ENCODE results near the gene OSTN. TPM values are rescaled to one million over a fixed set of nuclear protein-coding genes. Genes with fewer than 3 reads are reported as not detected.

The OSTN gene
- polyA plus RNA-seq, 1 donor from 2014 or later = 0.17 TPM

DNA sequence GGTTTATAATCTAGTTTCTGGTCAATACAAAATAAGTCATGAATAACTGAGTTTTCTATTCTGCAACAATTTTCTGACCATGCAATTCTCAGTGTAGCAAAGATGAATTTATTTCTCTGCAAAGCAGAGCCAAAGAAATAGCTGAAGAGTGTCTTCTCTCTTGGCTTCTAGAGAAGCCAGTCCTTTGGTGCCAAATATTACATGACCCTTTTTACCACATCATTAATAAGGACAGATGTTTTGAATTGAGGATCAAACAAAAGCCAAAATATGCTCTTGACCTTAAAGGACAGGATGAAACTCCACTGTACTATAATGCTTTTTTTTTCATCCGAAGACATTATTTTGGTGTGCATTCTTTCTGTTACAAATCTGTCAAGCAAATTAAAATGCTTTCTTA lies 40.2 kb upstream of the OSTN start:
- Histone ChIP-seq H3K27me3 (ENCODE audit: insufficient read depth, low read depth, low read length) (no peaks in the 10 kb centered on the region), H3K9ac (ENCODE audit: low read length) (no peak overlapping the region), H4K20me1 (ENCODE audit: insufficient read depth) (no peaks in the 10 kb centered on the region), H3K9me2 (ENCODE audit: insufficient read depth, low read length) (no peaks in the 10 kb centered on the region), H2AFZ (ENCODE audit: low read depth, low read length) (no peak overlapping the region), H3K27ac (ENCODE audit: low read length) (no peak overlapping the region), H3K9me3 (ENCODE audit: low read length) (no peaks in the 10 kb centered on the region), H3K4me3 (ENCODE audit: low read length) (no peak overlapping the region), H3K4me2 (ENCODE audit: low read length) (no peak overlapping the region), H3K79me2 (replicated peaks; ENCODE audit: insufficient read depth, low read length) (no peaks in the 10 kb centered on the region), H3F3A (ENCODE audit: insufficient read depth, low read length, poor library complexity, severe bottlenecking) (no peaks in the 10 kb centered on the region), H3K36me3 (ENCODE audit: insufficient read depth, low read length) (no peaks in the 10 kb centered on the region)
- no peak for TF ChIP-seq SMC3 (conservative IDR thresholded peaks at IDR 0.05; ENCODE audit: poor library complexity)

DNA sequence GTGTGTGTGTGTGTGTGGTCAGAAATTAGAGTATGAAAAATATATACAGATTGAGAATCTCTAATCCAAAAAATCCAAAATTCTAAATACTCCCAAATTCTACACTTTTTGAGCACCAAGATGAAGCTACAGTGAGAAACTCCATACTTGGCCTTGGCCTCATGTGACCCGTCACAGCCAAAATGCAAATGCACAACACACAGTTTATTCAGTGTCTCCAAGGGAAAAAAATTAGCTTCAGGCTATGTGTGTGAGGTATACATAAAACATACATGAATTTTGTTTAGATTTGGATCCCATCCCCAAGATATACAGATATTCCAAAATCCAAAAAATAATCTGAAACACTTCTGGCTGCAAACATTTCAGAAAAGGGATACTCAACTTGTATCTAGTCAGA lies 33.2 kb upstream of the OSTN start:
- no peak overlapping the region for H3K4me3 ChIP-seq (ENCODE audit: low read length)
- H3K9ac ChIP-seq (ENCODE audit: low read length) = no peak overlapping the region
- no peak overlapping the region for H3K4me2 ChIP-seq (ENCODE audit: low read length)
- H3F3A ChIP-seq (ENCODE audit: insufficient read depth, low read length, poor library complexity, severe bottlenecking) = no peaks in the 10 kb centered on the region
- no peaks in the 10 kb centered on the region for H3K9me3 ChIP-seq (ENCODE audit: low read length)
- H3K36me3 ChIP-seq (ENCODE audit: insufficient read depth, low read length) = no peaks in the 10 kb centered on the region
- no peaks in the 10 kb centered on the region for H3K9me2 ChIP-seq (ENCODE audit: insufficient read depth, low read length)
- H2AFZ ChIP-seq (ENCODE audit: low read depth, low read length) = no peak overlapping the region
- no peak for TF ChIP-seq SMC3 (conservative IDR thresholded peaks at IDR 0.05; ENCODE audit: poor library complexity)
- H4K20me1 ChIP-seq (ENCODE audit: insufficient read depth) = no peaks in the 10 kb centered on the region
- no peaks in the 10 kb centered on the region for H3K79me2 ChIP-seq (replicated peaks; ENCODE audit: insufficient read depth, low read length)
- no peak overlapping the region for H3K27ac ChIP-seq (ENCODE audit: low read length)
- no peaks in the 10 kb centered on the region for H3K27me3 ChIP-seq (ENCODE audit: insufficient read depth, low read depth, low read length)

DNA sequence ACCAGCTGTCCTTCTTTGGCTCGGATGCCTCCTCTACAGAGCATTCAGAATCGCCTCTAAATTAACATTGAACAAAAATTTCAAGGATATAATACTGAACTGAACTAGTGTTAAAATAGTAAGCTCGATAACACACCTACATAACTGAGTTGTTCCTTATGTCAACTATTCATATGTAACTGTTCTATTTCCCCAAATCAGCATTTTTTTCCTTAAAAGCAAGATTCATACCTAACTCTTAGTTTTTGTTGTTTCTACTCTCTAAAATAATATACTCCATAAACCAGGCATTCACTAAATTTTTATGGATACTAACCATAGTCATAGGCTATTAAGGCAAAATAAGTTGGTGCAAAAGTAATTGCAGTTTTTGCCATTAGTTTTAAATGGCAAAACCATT lies 32.7 kb upstream of the OSTN start:
- H2AFZ ChIP-seq (ENCODE audit: low read depth, low read length) = no peak overlapping the region
- no peaks in the 10 kb centered on the region for H3K27me3 ChIP-seq (ENCODE audit: insufficient read depth, low read depth, low read length)
- no peaks in the 10 kb centered on the region for H3F3A ChIP-seq (ENCODE audit: insufficient read depth, low read length, poor library complexity, severe bottlenecking)
- H4K20me1 ChIP-seq (ENCODE audit: insufficient read depth) = no peaks in the 10 kb centered on the region
- H3K36me3 ChIP-seq (ENCODE audit: insufficient read depth, low read length) = no peaks in the 10 kb centered on the region
- no peaks in the 10 kb centered on the region for H3K79me2 ChIP-seq (replicated peaks; ENCODE audit: insufficient read depth, low read length)
- no peak overlapping the region for H3K4me3 ChIP-seq (ENCODE audit: low read length)
- H3K9me3 ChIP-seq (ENCODE audit: low read length) = no peaks in the 10 kb centered on the region
- no peak overlapping the region for H3K27ac ChIP-seq (ENCODE audit: low read length)
- H3K4me2 ChIP-seq (ENCODE audit: low read length) = no peak overlapping the region
- H3K9ac ChIP-seq (ENCODE audit: low read length) = no peak overlapping the region
- no peaks in the 10 kb centered on the region for H3K9me2 ChIP-seq (ENCODE audit: insufficient read depth, low read length)
- TF ChIP-seq EP300 (conservative IDR thresholded peaks at IDR 0.05; ENCODE audit: poor library complexity, severe bottlenecking) (no peak), TAF1 (IDR thresholded peaks at IDR 0.05; ENCODE audit: low read depth) (no peak), RAD21 (conservative IDR thresholded peaks at IDR 0.05) (no peak), POLR2AphosphoS5 (IDR thresholded peaks at IDR 0.05) (no peak), SMC3 (conservative IDR thresholded peaks at IDR 0.05; ENCODE audit: poor library complexity) (no peak), EZH2 (IDR thresholded peaks at IDR 0.05; ENCODE audit: borderline replicate concordance, insufficient read depth, low read length, poor library complexity, severe bottlenecking) (no peak)
- TF ChIP-seq, protein P1, sequence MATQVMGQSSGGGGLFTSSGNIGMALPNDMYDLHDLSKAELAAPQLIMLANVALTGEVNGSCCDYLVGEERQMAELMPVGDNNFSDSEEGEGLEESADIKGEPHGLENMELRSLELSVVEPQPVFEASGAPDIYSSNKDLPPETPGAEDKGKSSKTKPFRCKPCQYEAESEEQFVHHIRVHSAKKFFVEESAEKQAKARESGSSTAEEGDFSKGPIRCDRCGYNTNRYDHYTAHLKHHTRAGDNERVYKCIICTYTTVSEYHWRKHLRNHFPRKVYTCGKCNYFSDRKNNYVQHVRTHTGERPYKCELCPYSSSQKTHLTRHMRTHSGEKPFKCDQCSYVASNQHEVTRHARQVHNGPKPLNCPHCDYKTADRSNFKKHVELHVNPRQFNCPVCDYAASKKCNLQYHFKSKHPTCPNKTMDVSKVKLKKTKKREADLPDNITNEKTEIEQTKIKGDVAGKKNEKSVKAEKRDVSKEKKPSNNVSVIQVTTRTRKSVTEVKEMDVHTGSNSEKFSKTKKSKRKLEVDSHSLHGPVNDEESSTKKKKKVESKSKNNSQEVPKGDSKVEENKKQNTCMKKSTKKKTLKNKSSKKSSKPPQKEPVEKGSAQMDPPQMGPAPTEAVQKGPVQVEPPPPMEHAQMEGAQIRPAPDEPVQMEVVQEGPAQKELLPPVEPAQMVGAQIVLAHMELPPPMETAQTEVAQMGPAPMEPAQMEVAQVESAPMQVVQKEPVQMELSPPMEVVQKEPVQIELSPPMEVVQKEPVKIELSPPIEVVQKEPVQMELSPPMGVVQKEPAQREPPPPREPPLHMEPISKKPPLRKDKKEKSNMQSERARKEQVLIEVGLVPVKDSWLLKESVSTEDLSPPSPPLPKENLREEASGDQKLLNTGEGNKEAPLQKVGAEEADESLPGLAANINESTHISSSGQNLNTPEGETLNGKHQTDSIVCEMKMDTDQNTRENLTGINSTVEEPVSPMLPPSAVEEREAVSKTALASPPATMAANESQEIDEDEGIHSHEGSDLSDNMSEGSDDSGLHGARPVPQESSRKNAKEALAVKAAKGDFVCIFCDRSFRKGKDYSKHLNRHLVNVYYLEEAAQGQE (IDR thresholded peaks at IDR 0.05; ENCODE audit: borderline replicate concordance) = no peak
- TF ChIP-seq, protein P2, sequence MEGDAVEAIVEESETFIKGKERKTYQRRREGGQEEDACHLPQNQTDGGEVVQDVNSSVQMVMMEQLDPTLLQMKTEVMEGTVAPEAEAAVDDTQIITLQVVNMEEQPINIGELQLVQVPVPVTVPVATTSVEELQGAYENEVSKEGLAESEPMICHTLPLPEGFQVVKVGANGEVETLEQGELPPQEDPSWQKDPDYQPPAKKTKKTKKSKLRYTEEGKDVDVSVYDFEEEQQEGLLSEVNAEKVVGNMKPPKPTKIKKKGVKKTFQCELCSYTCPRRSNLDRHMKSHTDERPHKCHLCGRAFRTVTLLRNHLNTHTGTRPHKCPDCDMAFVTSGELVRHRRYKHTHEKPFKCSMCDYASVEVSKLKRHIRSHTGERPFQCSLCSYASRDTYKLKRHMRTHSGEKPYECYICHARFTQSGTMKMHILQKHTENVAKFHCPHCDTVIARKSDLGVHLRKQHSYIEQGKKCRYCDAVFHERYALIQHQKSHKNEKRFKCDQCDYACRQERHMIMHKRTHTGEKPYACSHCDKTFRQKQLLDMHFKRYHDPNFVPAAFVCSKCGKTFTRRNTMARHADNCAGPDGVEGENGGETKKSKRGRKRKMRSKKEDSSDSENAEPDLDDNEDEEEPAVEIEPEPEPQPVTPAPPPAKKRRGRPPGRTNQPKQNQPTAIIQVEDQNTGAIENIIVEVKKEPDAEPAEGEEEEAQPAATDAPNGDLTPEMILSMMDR (IDR thresholded peaks at IDR 0.05; ENCODE audit: poor library complexity, severe bottlenecking) = no peak

Measured in neural cell (in vitro differentiated cells).